Measurements from ENCODE around the gene SH2B2. TPM values are rescaled to one million over a fixed set of nuclear protein-coding genes. Genes with fewer than 3 reads are reported as not detected.

SH2B2 gene
- total RNA-seq, 1 donor from 2014 or later, result 10.2 TPM

GRCh38 chr7:102264367-102264891 lies 22.2 kb upstream of the SH2B2 start:
- FAIRE-seq (no peak), DNase-seq (ENCODE audit: low spot score in 2 of 2) (no peak)

GRCh38 chr7:102266541-102266940 lies 20.1 kb upstream of the SH2B2 start:
- FAIRE-seq (no peak), DNase-seq (ENCODE audit: low spot score in 2 of 2) (no peak)

- DNase-seq (ENCODE audit: low spot score in 2 of 2) (no peak), FAIRE-seq (no peak)
Measured at GRCh38 chr7:102268635-102269034, 18.0 kb upstream of the SH2B2 start.

DNA sequence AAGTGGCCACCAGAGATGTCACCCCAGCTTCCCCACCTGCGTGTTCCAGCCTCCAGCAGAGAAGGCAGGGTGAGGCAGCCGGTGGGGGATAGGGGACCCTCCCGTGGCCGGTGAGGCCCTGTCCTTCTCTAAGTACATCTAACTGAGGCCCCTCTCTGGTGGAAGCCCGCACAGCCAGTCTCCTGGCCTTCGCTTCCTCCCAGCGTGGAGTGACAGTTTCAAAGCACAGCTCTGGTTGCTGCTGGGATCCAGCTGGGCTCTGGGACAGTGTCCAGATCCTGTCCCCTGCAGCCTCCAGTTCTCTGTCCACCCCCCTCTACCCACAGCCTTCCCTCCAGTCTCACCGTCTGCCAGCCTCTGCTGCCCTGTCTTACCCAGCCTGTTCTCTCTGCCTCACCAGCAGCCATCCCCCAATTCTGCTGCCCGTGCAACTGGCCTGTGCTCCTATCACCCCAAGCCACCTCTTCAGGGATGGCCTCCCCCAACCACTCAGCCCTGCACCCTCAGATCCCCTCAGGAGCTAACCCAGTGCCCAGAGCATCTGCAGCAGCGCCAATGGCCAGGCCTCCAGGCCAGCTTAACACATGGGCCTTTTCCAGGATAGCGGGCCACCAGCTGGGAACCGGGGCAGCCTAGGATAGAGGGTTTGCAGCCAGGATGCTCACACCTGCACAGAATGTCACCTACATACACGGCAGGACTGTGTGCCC lies 16.3 kb upstream of the SH2B2 start:
- DNase-seq (ENCODE audit: low spot score in 2 of 2) (no peak), FAIRE-seq (no peak)

- DNase-seq (ENCODE audit: low spot score in 2 of 2) (no peak), FAIRE-seq (no peak)
Measured at GRCh38 chr7:102271158-102271798, 15.4 kb upstream of the SH2B2 start.

- no peak for FAIRE-seq
- peak; percentile 69 to 88 for DNase-seq (ENCODE audit: low spot score in 2 of 2)
Measured at GRCh38 chr7:102272075-102272916, 14.4 kb upstream of the SH2B2 start.

DNA sequence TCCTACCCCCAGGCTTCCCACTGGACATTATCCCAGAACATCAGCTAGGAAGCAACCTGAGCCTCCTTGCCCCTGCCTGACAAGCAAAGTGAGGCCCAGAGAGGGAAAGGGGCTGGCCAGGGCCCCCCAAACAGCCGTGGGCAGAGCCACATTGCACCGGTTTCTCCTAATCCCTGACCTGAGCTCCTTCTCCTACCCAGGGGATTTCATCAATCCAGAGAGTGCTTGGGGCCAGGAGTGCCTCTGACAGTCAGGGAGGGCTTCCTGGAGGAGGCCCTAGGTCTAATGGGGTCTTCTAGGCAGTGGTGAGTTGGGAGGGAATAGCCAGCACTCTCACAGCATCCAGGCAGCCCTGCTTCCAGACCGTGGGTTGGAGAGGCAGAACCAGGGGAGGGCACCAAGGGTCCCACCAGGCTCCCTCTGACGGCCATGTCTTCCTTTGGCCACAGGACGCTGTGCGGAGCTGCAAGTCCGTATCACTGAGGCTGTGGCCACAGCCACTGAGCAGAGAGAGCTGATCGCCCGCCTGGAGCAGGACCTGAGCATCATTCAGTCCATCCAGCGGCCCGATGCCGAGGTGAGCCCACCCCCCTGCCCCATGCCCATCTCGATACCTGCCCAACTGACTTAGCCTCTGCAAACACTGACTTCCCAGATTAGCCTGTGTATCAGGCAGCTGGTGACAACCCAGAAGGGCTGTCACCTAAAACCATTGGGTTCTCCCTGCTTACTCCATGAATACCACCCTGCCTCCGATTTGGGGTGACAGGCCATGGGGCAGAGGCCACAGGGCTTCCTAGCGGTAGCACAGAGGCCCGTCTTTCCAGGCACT lies 13.5 kb upstream of the SH2B2 start:
- DNase-seq (ENCODE audit: low spot score in 2 of 2) (no peak), FAIRE-seq (no peak)

DNA sequence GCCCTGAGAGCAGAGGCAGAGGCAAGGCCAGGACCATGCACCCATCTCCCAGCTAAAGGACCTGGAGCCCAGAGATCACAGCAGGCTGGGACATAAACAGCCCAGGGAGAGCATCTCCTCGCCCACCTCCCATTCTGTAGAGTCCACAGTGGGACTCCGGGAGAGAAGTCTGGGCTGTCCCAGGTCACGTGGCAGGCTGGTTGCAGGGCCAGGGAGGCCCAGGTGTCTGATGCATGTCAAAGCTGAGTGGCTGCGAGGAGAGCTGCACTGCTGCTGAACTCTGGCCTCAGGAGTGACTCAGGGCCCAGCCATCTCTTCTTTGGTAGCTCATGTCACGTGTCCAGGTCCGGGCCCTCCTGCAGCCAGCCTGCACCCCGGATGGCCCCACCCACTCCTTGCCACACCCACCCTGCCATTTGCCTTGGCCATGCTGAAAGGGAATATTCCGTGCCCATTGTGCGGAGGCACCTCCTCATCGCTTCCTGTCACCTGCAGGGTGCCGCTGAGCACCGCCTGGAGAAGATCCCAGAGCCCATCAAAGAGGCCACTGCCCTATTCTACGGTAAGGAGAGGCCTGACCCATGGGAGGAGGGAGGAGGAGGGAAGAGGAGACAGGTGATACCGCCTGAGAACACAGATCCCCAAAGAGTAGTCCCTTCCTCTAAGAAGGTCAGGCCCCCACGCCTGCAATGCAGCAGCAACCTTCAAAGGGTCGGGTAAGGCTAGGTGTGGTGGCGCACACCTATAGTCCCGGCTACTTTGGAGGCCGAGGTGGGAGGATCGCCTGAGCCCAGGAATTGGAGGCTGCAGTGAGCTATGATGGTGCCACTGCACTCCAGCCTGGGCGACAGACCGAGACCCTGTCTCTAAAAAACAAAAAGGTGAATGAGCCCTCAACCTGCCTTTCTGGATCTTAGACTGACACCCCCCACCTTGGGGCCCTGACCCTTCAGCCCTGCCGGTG lies 12.6 kb upstream of the SH2B2 start:
- FAIRE-seq (no peak), DNase-seq (ENCODE audit: low spot score in 2 of 2) (no peak)

GRCh38 chr7:102275123-102275703 lies 11.5 kb upstream of the SH2B2 start:
- FAIRE-seq, result no peak
- DNase-seq (ENCODE audit: low spot score in 2 of 2), result no peak

- no peak for FAIRE-seq
- no peak for DNase-seq (ENCODE audit: low spot score in 2 of 2)
Measured at GRCh38 chr7:102277901-102278300, 8.8 kb upstream of the SH2B2 start.

GRCh38 chr7:102279537-102280400 lies 6.9 kb upstream of the SH2B2 start:
- no peak for FAIRE-seq

GRCh38 chr7:102280521-102280920 lies 6.1 kb upstream of the SH2B2 start:
- FAIRE-seq (no peak), DNase-seq (ENCODE audit: low spot score in 2 of 2) (no peak)

More at GRCh38 chr7:102279537-102280400, 6.9 kb upstream of the SH2B2 start:
- DNase-seq (ENCODE audit: low spot score in 2 of 2), result peak; percentile 73 to 83

- no peak for DNase-seq (ENCODE audit: low spot score in 2 of 2)
- no peak for FAIRE-seq
Measured at GRCh38 chr7:102281785-102282184, 4.9 kb upstream of the SH2B2 start.

DNA sequence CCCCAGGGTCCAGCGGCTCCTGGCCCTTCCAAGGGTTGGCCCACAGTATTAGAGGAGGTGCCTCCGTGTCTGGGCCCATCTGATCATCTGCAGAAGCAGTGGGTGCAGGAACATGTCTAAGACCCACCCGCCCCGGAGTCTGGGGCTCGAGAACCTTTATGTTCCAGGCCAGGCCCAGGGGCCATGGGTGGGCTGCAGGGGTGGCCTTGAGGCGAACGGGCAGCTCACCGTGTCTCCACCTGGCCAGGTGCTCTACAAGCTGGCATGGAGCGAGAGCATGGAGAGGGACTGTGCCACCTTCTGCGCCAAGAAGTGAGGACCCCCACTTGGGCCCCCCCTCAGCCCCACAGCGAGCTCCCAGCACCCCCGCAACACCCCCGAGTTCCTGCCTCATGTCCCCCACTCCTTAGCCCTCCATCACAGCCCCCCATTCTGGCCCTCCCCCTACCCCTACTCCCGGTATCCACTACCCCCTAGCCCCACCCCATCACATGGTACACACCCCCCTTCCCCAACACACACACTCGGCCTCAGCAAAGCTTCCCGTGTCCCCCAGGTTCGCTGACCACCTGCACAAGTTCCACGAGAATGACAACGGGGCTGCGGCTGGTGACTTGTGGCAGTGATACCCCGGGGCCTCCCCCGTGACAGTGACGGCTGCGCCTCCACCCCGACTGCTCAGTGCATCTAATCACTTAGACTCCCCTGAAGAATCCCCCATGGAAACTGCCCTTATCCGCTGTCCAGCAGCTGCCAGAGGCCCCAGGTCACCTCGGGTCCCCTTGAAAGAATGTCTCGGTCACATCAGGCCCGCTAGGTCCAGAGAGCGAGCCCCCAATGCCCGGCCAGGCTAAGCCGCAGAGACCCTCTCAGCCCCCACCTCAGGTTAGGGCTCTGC lies 4.0 kb upstream of the SH2B2 start:
- FAIRE-seq (no peak), DNase-seq (ENCODE audit: low spot score in 2 of 2) (no peak)

- FAIRE-seq, result no peak
- no peak for DNase-seq (ENCODE audit: low spot score in 2 of 2)
Measured at GRCh38 chr7:102283477-102284189, 3.0 kb upstream of the SH2B2 start.

GRCh38 chr7:102284399-102284798 lies 2.3 kb upstream of the SH2B2 start:
- DNase-seq (ENCODE audit: low spot score in 2 of 2) (no peak), FAIRE-seq (no peak)

All from frontal cortex (tissue), 4 donors.